Measurements from ENCODE around the gene ARHGAP1. TPM values are rescaled to one million over a fixed set of nuclear protein-coding genes. Genes with fewer than 3 reads are reported as not detected.
A peak's percentile ranks its signal among the peaks of the same experiment; 100 is the strongest.

Gene ARHGAP1
- total RNA-seq, 1 donor from 2014 or later = 31.9 TPM

- H3K27ac Mint-ChIP-seq (ENCODE audit: unreplicated experiment) = peak overlapping the region; percentile 86
- no peaks in the 10 kb centered on the region for H3K9me3 Mint-ChIP-seq
- no peak for TF ChIP-seq CTCF (conservative IDR thresholded peaks at IDR 0.05)
These were observed 51.2 kb downstream of the ARHGAP1 start for GRCh38 chr11:46649180-46649738.

GRCh38 chr11:46643986-46644385 is 56.4 kb downstream of the ARHGAP1 start:
- H3K27ac Mint-ChIP-seq (ENCODE audit: unreplicated experiment) = no peak overlapping the region
- no peaks in the 10 kb centered on the region for H3K27me3 Mint-ChIP-seq (ENCODE audit: low read depth)
- H3K4me3 Mint-ChIP-seq = no peak overlapping the region
- DNase-seq (ENCODE audit: low read depth, low spot score) = no peak
- H3K36me3 Mint-ChIP-seq (ENCODE audit: low read depth) = peaks cover 3% of the 10 kb centered on the region
- H3K4me1 Mint-ChIP-seq = peaks cover 2% of the 10 kb centered on the region
- no peak for TF ChIP-seq CTCF (conservative IDR thresholded peaks at IDR 0.05)
- H3K9me3 Mint-ChIP-seq = no peaks in the 10 kb centered on the region

More at GRCh38 chr11:46649180-46649738, 51.2 kb downstream of the ARHGAP1 start:
- Mint-ChIP-seq H3K4me3 (peak overlapping the region; percentile 21), H3K36me3 (ENCODE audit: low read depth) (peaks cover 7% of the 10 kb centered on the region), H3K27me3 (ENCODE audit: low read depth) (no peaks in the 10 kb centered on the region), H3K4me1 (peaks cover 12% of the 10 kb centered on the region)
- DNase-seq (ENCODE audit: low read depth, low spot score) = no peak

DNA sequence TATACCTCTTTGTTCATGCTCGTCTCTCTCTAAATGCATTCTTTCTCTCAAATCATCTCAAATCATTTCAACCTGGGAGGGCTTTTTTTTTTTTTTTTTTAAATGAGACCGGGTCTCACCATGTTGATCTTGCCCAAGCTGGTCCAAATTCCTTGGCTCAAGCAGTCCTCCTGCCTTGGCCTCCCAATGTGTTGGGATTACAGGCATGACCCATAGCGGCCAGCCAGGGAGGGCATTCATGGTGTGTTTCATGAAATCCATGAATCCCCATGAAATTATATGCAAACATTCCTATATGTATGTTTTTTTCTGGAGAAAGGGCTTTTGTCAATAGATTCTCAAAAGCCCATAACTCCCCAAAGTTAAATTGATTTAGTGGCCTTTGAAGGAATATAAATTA is 56.9 kb downstream of the ARHGAP1 start:
- Mint-ChIP-seq H3K9me3 (no peaks in the 10 kb centered on the region), H3K4me3 (no peak overlapping the region), H3K4me1 (no peaks in the 10 kb centered on the region), H3K36me3 (ENCODE audit: low read depth) (peaks cover 3% of the 10 kb centered on the region), H3K27me3 (ENCODE audit: low read depth) (no peaks in the 10 kb centered on the region), H3K27ac (ENCODE audit: unreplicated experiment) (no peak overlapping the region)
- TF ChIP-seq CTCF (conservative IDR thresholded peaks at IDR 0.05) = no peak
- no peak for DNase-seq (ENCODE audit: low read depth, low spot score)

GRCh38 chr11:46642627-46643335 is 57.6 kb downstream of the ARHGAP1 start:
- DNase-seq (ENCODE audit: low read depth, low spot score) = no peak

DNA sequence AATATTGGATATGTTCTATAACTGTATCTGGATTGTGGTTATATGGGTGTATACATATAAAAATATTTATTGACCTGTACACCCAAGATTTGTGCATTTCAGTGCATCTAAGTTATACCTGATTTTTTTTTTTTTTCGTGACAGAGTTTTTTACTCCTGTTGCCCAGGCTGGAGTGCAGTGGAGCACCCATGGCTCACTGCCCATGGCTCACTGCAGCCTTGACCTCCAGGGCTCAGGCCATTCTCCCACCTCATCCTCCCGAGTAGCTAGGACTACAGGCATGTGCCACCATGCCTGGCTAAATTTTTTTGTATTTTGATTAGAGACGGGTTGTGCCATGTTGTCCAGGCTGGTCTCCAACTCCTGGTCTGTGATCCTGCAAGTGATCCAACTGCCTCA is 58.8 kb downstream of the ARHGAP1 start:
- no peak overlapping the region for H3K4me3 Mint-ChIP-seq
- H3K36me3 Mint-ChIP-seq (ENCODE audit: low read depth) = peaks cover 3% of the 10 kb centered on the region
- no peaks in the 10 kb centered on the region for H3K27me3 Mint-ChIP-seq (ENCODE audit: low read depth)
- no peak overlapping the region for H3K27ac Mint-ChIP-seq (ENCODE audit: unreplicated experiment)
- DNase-seq (ENCODE audit: low read depth, low spot score) = no peak
- TF ChIP-seq CTCF (conservative IDR thresholded peaks at IDR 0.05) = no peak
- H3K4me1 Mint-ChIP-seq = no peaks in the 10 kb centered on the region
- H3K9me3 Mint-ChIP-seq = no peaks in the 10 kb centered on the region

More at GRCh38 chr11:46642627-46643335, 57.6 kb downstream of the ARHGAP1 start:
- no peaks in the 10 kb centered on the region for H3K9me3 Mint-ChIP-seq
- no peak overlapping the region for H3K27ac Mint-ChIP-seq (ENCODE audit: unreplicated experiment)
- no peak for TF ChIP-seq CTCF (conservative IDR thresholded peaks at IDR 0.05)
- no peaks in the 10 kb centered on the region for H3K27me3 Mint-ChIP-seq (ENCODE audit: low read depth)
- no peak overlapping the region for H3K4me3 Mint-ChIP-seq
- H3K36me3 Mint-ChIP-seq (ENCODE audit: low read depth) = peaks cover 3% of the 10 kb centered on the region
- H3K4me1 Mint-ChIP-seq = no peaks in the 10 kb centered on the region

Measured in neural crest cell (in vitro differentiated cells).